SK-N-MC (cell line): Measurements from ENCODE around the gene GTPBP4.

Source experiments
- EZH2 ChIP-seq: fragments of 200-600 bp; sonication (generic); IDR thresholded peaks from one replicate; pipeline ENCODE4 v1.6.1; 2017; ENCODE audit warnings: antibody characterized with exemption
- POLR2AphosphoS5 ChIP-seq: IDR thresholded peaks from 2 replicates; pipeline ENCODE4 v1.6.1; 2012; ENCODE audit warnings: mild to moderate bottlenecking, low read depth, low read length, borderline replicate concordance

GRCh38 chr10:1029838-1030237, 41.6 kb downstream of the GTPBP4 start:
- no peak for TF ChIP-seq EZH2
- TF ChIP-seq POLR2AphosphoS5 = no peak
